Measurements from ENCODE around the gene BICDL1. TPM values are rescaled to one million over a fixed set of nuclear protein-coding genes. Genes with fewer than 3 reads are reported as not detected.

Gene BICDL1, protein sequence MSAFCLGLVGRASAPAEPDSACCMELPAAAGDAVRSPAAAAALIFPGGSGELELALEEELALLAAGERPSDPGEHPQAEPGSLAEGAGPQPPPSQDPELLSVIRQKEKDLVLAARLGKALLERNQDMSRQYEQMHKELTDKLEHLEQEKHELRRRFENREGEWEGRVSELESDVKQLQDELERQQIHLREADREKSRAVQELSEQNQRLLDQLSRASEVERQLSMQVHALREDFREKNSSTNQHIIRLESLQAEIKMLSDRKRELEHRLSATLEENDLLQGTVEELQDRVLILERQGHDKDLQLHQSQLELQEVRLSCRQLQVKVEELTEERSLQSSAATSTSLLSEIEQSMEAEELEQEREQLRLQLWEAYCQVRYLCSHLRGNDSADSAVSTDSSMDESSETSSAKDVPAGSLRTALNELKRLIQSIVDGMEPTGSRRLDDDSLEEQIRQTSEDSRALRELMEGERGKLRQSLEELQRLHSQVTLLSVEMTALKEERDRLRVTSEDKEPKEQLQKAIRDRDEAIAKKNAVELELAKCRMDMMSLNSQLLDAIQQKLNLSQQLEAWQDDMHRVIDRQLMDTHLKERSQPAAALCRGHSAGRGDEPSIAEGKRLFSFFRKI
- total RNA-seq: 134 TPM
- 1 to 10 TPM in 3 of 4 donors, under 1 TPM in 1; 0.93 to 1.9 (median 1.4) TPM for polyA plus RNA-seq

DNA sequence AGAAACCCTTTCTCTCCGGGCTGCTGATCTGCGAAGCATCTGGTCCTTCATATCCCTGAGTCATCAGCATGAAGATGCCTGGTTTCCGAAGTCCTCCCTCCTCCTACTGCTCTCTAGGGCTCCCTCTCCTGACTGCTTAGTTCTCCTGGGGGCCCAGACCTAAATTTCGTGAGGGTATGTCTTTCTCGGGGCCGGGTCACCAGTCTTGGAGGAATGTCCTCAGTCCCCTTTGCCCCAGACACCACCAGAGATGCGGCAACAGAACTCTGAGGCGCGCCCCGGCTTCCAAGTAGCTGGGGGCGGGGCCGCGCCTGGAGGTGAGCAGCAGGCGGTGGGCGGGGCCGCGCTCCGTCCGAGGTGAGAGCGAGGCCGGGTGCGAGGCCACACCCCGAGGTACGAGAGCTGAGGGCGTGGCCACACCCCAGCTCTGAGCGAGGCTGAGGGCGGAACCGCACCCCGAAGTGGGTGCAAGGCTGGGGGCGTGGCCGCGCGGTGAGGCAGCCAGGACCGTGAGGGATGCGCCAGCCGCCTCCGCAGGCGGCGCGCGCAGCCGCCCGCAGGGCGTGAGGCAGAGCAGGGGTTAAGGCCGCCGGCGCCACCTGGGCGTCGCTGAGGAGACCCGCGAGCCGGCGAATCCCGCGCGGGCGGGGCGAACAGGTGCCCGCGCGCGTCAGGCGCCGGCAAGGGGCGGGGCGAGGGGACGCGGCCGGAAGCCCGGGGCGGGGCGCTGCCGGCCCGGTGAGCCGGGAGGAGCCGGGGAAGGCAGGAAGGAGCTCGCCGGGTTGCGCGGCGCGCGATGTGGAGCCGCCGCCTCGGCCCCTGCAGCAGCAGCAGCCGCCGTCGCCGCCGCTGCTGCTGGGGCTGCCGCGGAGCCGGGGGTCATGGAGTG lies at the start of gene BICDL1:
Gene BICDL1 (plus strand): TSS at position 765 of the 889 bp plus-strand sequence. CDS start 633 bp downstream, outside the sequence.
- peaks cover 7% of the 10 kb centered on the region for H3K36me3 ChIP-seq (ENCODE audit: control insufficient read depth, insufficient read depth, low read length)
- peaks cover 29% of the 10 kb centered on the region for H3K27me3 Mint-ChIP-seq
- H3K9me3 ChIP-seq (ENCODE audit: control insufficient read depth in 2 of 2, low read length in 2 of 2): no peaks in the 10 kb centered on the region
- DNase-seq (peak; percentile 96 to 98 (median 97)), ATAC-seq (ENCODE audit: low read depth in 2 of 2) (peak; percentile 87)
- H3K4me1 ChIP-seq (ENCODE audit: control insufficient read depth, insufficient read depth, low read length, poor library complexity, severe bottlenecking): peaks cover 25% of the 10 kb centered on the region
- peaks cover 5% of the 10 kb centered on the region for H3K36me3 Mint-ChIP-seq
- H3K4me3 ChIP-seq (ENCODE audit: low read depth, low read length): peak within 1 kb of the TSS; percentile 90
- H3K27me3 ChIP-seq (ENCODE audit: control insufficient read depth, insufficient read depth, low read length): peaks cover 2% of the 10 kb centered on the region
- H3K9me3 Mint-ChIP-seq: peaks cover 0 to 1% (median 0%) of the 10 kb centered on the region in 7 donors
- peaks cover 25 to 30% (median 28%) of the 10 kb centered on the region in 4 donors for H3K4me1 Mint-ChIP-seq
- peak within 1 kb of the TSS; percentile 88 to 98 (median 97) for H3K27ac Mint-ChIP-seq
- peak within 1 kb of the TSS; percentile 85 for H3K27ac ChIP-seq (ENCODE audit: insufficient read depth, low read length, poor library complexity, severe bottlenecking)
- H3K4me3 Mint-ChIP-seq: peak within 1 kb of the TSS; percentile 87 to 94 (median 94)

DNA sequence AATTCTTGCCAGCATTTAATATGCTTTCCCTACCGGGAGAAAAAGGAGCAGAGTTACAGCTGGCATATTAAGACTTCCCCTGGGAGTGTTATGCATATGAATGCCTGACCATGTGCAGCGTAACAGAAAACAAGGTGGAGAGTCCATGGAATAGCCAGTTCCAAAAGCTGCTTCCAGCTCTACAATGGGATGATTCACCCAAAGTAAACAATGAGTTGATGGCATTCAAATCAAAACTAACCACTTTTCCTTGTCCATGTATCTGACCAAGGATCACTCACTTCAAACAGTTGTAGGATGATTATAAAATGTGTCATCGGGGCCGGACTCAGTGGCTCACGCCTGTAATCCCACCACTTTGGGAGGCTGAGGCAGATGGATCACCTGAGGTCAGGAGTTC lies 48.1 kb upstream of the BICDL1 start:
- Histone ChIP-seq H3K36me3 (ENCODE audit: control insufficient read depth, insufficient read depth, low read length) (no peaks in the 10 kb centered on the region), H3K9me3 (ENCODE audit: control insufficient read depth in 2 of 2, low read length in 2 of 2) (no peaks in the 10 kb centered on the region), H3K4me3 (ENCODE audit: low read depth, low read length) (no peak overlapping the region), H3K4me1 (ENCODE audit: control insufficient read depth, insufficient read depth, low read length, poor library complexity, severe bottlenecking) (no peaks in the 10 kb centered on the region), H3K27me3 (ENCODE audit: control insufficient read depth, insufficient read depth, low read length) (no peaks in the 10 kb centered on the region), H3K27ac (ENCODE audit: insufficient read depth, low read length, poor library complexity, severe bottlenecking) (no peak overlapping the region)
- DNase-seq (no peak), ATAC-seq (ENCODE audit: low read depth in 2 of 2) (no peak)
- no peaks in the 10 kb centered on the region for H3K36me3 Mint-ChIP-seq
- no peaks in the 10 kb centered on the region for H3K9me3 Mint-ChIP-seq
- no peaks in the 10 kb centered on the region for H3K4me1 Mint-ChIP-seq
- H3K27ac Mint-ChIP-seq: no peak overlapping the region
- H3K27me3 Mint-ChIP-seq: peaks cover 15% of the 10 kb centered on the region
- H3K4me3 Mint-ChIP-seq: no peak overlapping the region

DNA sequence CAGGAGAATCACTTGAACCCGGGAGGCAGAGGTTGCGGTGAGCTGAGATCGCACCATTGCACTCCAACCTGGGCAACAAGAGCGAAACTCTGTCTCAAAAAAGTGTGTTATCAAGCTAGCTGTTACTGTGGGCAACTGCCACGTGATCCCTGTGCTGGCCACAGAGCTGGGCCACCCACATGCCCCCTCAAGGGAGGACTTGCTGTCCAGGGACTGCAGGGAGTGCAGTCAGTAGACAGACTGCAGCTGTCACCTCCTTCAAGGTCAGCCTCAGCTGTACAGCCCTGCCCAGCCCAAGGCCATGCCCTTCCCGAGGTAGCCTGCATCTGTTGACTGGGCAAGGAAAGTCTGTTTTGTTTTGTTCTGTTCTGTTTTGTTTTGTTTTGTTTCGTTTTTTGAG lies 46.6 kb upstream of the BICDL1 start:
- H3K4me3 ChIP-seq (ENCODE audit: low read depth, low read length): no peak overlapping the region
- no peaks in the 10 kb centered on the region for H3K4me1 Mint-ChIP-seq

DNA sequence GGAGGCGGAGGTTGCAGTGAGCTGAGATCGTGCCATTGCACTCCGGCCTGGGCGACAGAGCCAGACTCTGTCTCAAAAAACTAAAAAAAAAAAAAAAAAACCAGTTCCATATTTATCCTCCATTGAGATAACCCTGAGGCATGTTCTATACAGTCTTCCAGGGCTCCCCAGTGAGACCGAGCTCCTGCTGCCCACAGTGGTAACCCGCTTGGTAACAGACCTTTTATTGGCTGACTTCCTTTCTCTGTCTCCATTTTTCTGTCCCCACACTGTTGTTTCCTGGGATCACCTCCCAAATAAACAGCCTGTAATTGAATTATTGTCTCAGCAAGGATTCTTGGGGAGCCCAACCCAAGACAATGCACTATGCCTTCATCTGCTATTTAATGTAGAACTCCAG lies 42.8 kb upstream of the BICDL1 start:
- Mint-ChIP-seq H3K36me3 (no peaks in the 10 kb centered on the region), H3K27me3 (peaks cover 16% of the 10 kb centered on the region), H3K4me1 (no peaks in the 10 kb centered on the region), H3K9me3 (no peaks in the 10 kb centered on the region), H3K27ac (no peak overlapping the region), H3K4me3 (no peak overlapping the region)
- Histone ChIP-seq H3K9me3 (ENCODE audit: control insufficient read depth in 2 of 2, low read length in 2 of 2) (no peaks in the 10 kb centered on the region), H3K4me3 (ENCODE audit: low read depth, low read length) (no peak overlapping the region), H3K36me3 (ENCODE audit: control insufficient read depth, insufficient read depth, low read length) (no peaks in the 10 kb centered on the region), H3K27ac (ENCODE audit: insufficient read depth, low read length, poor library complexity, severe bottlenecking) (no peak overlapping the region), H3K4me1 (ENCODE audit: control insufficient read depth, insufficient read depth, low read length, poor library complexity, severe bottlenecking) (no peaks in the 10 kb centered on the region), H3K27me3 (ENCODE audit: control insufficient read depth, insufficient read depth, low read length) (no peaks in the 10 kb centered on the region)
- ATAC-seq (ENCODE audit: low read depth in 2 of 2): no peak
- DNase-seq: no peak

More for the DNA sequence above, 46.6 kb upstream of the BICDL1 start:
- ATAC-seq (ENCODE audit: low read depth in 2 of 2): no peak
- H3K27ac Mint-ChIP-seq: no peak overlapping the region
- no peak for DNase-seq
- Histone ChIP-seq H3K27me3 (ENCODE audit: control insufficient read depth, insufficient read depth, low read length) (no peaks in the 10 kb centered on the region), H3K9me3 (ENCODE audit: control insufficient read depth in 2 of 2, low read length in 2 of 2) (no peaks in the 10 kb centered on the region), H3K36me3 (ENCODE audit: control insufficient read depth, insufficient read depth, low read length) (no peaks in the 10 kb centered on the region), H3K27ac (ENCODE audit: insufficient read depth, low read length, poor library complexity, severe bottlenecking) (no peak overlapping the region), H3K4me1 (ENCODE audit: control insufficient read depth, insufficient read depth, low read length, poor library complexity, severe bottlenecking) (no peaks in the 10 kb centered on the region)
- no peaks in the 10 kb centered on the region for H3K36me3 Mint-ChIP-seq
- peaks cover 11% of the 10 kb centered on the region for H3K27me3 Mint-ChIP-seq
- no peaks in the 10 kb centered on the region for H3K9me3 Mint-ChIP-seq
- H3K4me3 Mint-ChIP-seq: no peak overlapping the region

DNA sequence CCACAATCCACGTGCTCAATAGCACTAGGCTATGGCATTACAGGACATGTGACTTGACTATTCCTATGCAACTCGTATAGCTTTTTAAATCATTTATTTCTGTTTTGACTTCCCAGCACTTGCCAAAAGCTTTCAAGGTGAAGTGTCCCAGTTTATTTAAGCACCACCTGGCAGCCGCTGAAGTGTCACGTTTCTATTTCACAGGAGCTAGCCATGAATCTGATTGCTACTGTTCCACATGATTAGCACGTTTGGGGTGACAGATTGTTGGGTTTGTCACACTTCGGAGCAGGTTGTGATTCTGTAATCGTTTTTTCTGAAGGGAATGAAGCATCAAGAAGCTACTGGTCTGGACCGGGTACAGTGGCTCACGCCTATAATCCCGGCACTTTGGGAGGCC lies 39.9 kb upstream of the BICDL1 start:
- no peak overlapping the region for H3K4me3 ChIP-seq (ENCODE audit: low read depth, low read length)
- no peak overlapping the region for H3K4me3 Mint-ChIP-seq
- no peaks in the 10 kb centered on the region for H3K36me3 Mint-ChIP-seq
- H3K9me3 ChIP-seq (ENCODE audit: control insufficient read depth in 2 of 2, low read length in 2 of 2): no peaks in the 10 kb centered on the region
- no peaks in the 10 kb centered on the region for H3K27me3 ChIP-seq (ENCODE audit: control insufficient read depth, insufficient read depth, low read length)
- H3K27ac Mint-ChIP-seq: no peak overlapping the region
- no peaks in the 10 kb centered on the region for H3K36me3 ChIP-seq (ENCODE audit: control insufficient read depth, insufficient read depth, low read length)
- no peaks in the 10 kb centered on the region for H3K4me1 Mint-ChIP-seq
- no peaks in the 10 kb centered on the region for H3K9me3 Mint-ChIP-seq
- ATAC-seq (ENCODE audit: low read depth in 2 of 2): no peak
- no peaks in the 10 kb centered on the region for H3K4me1 ChIP-seq (ENCODE audit: control insufficient read depth, insufficient read depth, low read length, poor library complexity, severe bottlenecking)
- DNase-seq: no peak
- H3K27ac ChIP-seq (ENCODE audit: insufficient read depth, low read length, poor library complexity, severe bottlenecking): no peak overlapping the region
- peaks cover 16% of the 10 kb centered on the region for H3K27me3 Mint-ChIP-seq

DNA sequence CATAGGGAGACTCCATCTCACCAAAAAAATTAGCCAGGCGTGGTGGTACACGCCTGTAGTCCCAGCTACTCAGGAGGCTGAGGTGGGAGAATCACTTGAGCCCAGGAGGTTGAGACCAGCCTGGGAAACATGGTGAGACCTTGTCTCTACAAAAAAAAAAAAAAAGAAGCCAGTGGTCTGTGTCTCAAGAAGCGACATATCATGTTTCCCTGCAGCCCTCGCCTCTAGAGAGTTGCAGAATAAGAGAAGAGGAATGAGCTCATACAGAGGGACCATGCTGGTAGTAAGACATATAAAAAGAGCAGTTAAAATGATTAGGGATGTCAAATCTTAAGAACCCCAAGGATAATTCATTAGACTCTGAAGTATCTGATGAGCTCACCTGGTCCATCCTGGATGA lies 39.4 kb upstream of the BICDL1 start:
- Mint-ChIP-seq H3K27me3 (peaks cover 16% of the 10 kb centered on the region), H3K27ac (no peak overlapping the region), H3K9me3 (no peaks in the 10 kb centered on the region), H3K4me1 (no peaks in the 10 kb centered on the region), H3K4me3 (peak overlapping the region in 1 of 4 donors; percentile 45), H3K36me3 (no peaks in the 10 kb centered on the region)
- Histone ChIP-seq H3K4me1 (ENCODE audit: control insufficient read depth, insufficient read depth, low read length, poor library complexity, severe bottlenecking) (no peaks in the 10 kb centered on the region), H3K27me3 (ENCODE audit: control insufficient read depth, insufficient read depth, low read length) (no peaks in the 10 kb centered on the region), H3K36me3 (ENCODE audit: control insufficient read depth, insufficient read depth, low read length) (no peaks in the 10 kb centered on the region), H3K9me3 (ENCODE audit: control insufficient read depth in 2 of 2, low read length in 2 of 2) (no peaks in the 10 kb centered on the region), H3K4me3 (ENCODE audit: low read depth, low read length) (no peak overlapping the region), H3K27ac (ENCODE audit: insufficient read depth, low read length, poor library complexity, severe bottlenecking) (no peak overlapping the region)
- no peak for DNase-seq
- no peak for ATAC-seq (ENCODE audit: low read depth in 2 of 2)

DNA sequence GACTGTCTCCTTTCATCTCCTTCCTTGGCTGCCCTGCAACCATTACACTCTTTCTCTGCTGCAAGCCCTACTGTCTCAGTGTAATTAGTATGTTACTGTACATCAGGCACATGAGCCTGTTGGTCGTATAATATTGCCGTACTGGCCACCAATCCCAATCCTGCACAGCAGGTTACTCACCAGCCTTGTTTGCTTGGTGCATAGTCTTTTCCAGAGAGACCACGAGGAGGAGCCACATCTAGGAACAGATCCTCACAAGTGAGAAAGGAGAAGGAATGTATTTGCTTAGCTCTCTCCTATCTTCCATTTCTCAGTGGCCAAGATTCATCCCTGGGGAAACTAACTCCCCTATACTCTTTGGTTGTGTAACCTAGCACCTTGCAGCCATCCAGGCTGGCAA lies 33.0 kb upstream of the BICDL1 start:
- Mint-ChIP-seq H3K4me3 (no peak overlapping the region), H3K27me3 (peaks cover 4% of the 10 kb centered on the region), H3K4me1 (no peaks in the 10 kb centered on the region), H3K36me3 (peaks cover 3% of the 10 kb centered on the region), H3K27ac (no peak overlapping the region), H3K9me3 (peaks cover 0 to 28% (median 5%) of the 10 kb centered on the region in 7 donors)
- H3K36me3 ChIP-seq (ENCODE audit: control insufficient read depth, insufficient read depth, low read length): no peaks in the 10 kb centered on the region
- DNase-seq (no peak), ATAC-seq (ENCODE audit: low read depth in 2 of 2) (no peak)
- H3K27me3 ChIP-seq (ENCODE audit: control insufficient read depth, insufficient read depth, low read length): no peaks in the 10 kb centered on the region
- no peaks in the 10 kb centered on the region for H3K4me1 ChIP-seq (ENCODE audit: control insufficient read depth, insufficient read depth, low read length, poor library complexity, severe bottlenecking)
- H3K4me3 ChIP-seq (ENCODE audit: low read depth, low read length): no peak overlapping the region
- no peak overlapping the region for H3K27ac ChIP-seq (ENCODE audit: insufficient read depth, low read length, poor library complexity, severe bottlenecking)
- peaks cover 9 to 23% of the 10 kb centered on the region in 2 experiments for H3K9me3 ChIP-seq (ENCODE audit: control insufficient read depth in 2 of 2, low read length in 2 of 2)
